Eye (tissue), 1 donor: ENCODE measurements around the gene SPDYC.
A peak's percentile ranks its signal among the peaks of the same experiment; 100 is the strongest.
"Not testable (repeated sequence)": the region's sequence is repeated elsewhere in the genome, so short reads cannot be mapped to it uniquely, and the experiment has no call there.

Source experiments
- DNase-seq: peaks from one replicate; pipeline ENCODE4 v3.0.0-alpha.2; 2015

The SPDYC gene

GRCh38 chr11:65134952-65135632, 34.9 kb upstream of the SPDYC start:
- no peak for DNase-seq

GRCh38 chr11:65135633-65136145, 34.3 kb upstream of the SPDYC start:
- DNase-seq: no peak

GRCh38 chr11:65136515-65137096, 33.4 kb upstream of the SPDYC start:
- no peak for DNase-seq

- no peak for DNase-seq
Measured at GRCh38 chr11:65141896-65142494, 28.0 kb upstream of the SPDYC start.

GRCh38 chr11:65147352-65148075, 22.5 kb upstream of the SPDYC start:
- DNase-seq: no peak

- DNase-seq: no peak
Measured at GRCh38 chr11:65148657-65149056, 21.4 kb upstream of the SPDYC start.

GRCh38 chr11:65150131-65150508, 19.9 kb upstream of the SPDYC start:
- DNase-seq: not testable (repeated sequence)

- DNase-seq: peak; percentile 32
Measured at GRCh38 chr11:65150509-65151299, 19.3 kb upstream of the SPDYC start.

GRCh38 chr11:65151331-65151899, 18.6 kb upstream of the SPDYC start:
- no peak for DNase-seq

- no peak for DNase-seq
Measured at GRCh38 chr11:65152122-65152521, 17.9 kb upstream of the SPDYC start.

GRCh38 chr11:65156256-65156655, 13.8 kb upstream of the SPDYC start:
- DNase-seq: no peak

GRCh38 chr11:65156926-65157325, 13.1 kb upstream of the SPDYC start:
- DNase-seq: no peak

- no peak for DNase-seq
Measured at GRCh38 chr11:65157336-65157735, 12.7 kb upstream of the SPDYC start.

- no peak for DNase-seq
Measured at GRCh38 chr11:65159012-65159411, 11.0 kb upstream of the SPDYC start.

GRCh38 chr11:65160643-65161042, 9.4 kb upstream of the SPDYC start:
- no peak for DNase-seq

- no peak for DNase-seq
Measured at GRCh38 chr11:65163684-65164083, 6.3 kb upstream of the SPDYC start.

GRCh38 chr11:65165410-65166317, 4.4 kb upstream of the SPDYC start:
- DNase-seq: no peak

- no peak for DNase-seq
Measured at GRCh38 chr11:65166893-65167292, 3.1 kb upstream of the SPDYC start.

- DNase-seq: no peak
Measured at GRCh38 chr11:65167656-65168055, 2.4 kb upstream of the SPDYC start.

GRCh38 chr11:65169164-65169641, 830 bp upstream of the SPDYC start:
- no peak for DNase-seq

GRCh38 chr11:65172600-65172999, 2.6 kb downstream of the SPDYC start:
- no peak for DNase-seq
